ENCODE data around the gene ATF7IP. TPM values are rescaled to one million over a fixed set of nuclear protein-coding genes. Genes with fewer than 3 reads are reported as not detected.

ATF7IP gene
- polyA plus RNA-seq, 3 donors, result 16.6 to 51.7 (median 19.2) TPM

DNA sequence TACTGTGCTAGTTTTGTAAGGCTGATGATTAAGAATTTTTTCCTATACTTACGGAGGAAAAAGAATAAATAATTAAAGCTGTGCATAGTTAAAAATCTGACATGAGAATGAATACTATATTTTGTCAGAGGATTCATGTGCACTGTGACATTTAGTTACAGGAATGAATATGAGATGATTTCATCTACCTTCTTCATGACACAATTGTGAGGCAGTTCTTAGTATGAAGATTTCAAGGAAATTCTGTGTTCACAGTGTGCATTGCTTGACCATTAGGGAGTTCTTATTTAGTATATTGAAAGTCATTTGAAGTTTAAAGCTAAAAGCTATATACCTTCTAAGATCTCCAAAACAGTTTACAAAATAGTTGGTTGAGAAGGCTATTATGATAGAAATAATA, 70.1 kb downstream of the ATF7IP start:
- Mint-ChIP-seq H3K27me3 (ENCODE audit: low read depth in 3 of 3) (peaks cover 0 to 1% (median 0%) of the 10 kb centered on the region in 3 donors), H3K9me3 (peaks cover 0 to 4% (median 0%) of the 10 kb centered on the region in 7 donors), H3K4me1 (no peaks in the 10 kb centered on the region), H3K27ac (no peak overlapping the region), H3K4me3 (no peak overlapping the region), H3K36me3 (peaks cover 54 to 69% of the 10 kb centered on the region in 2 donors)
- intact Hi-C loops (cut with micrococcal nuclease), result no loop called here
- H3K9me3 ChIP-seq (replicated peaks in 1 of 2; ENCODE audit: control insufficient read depth in 1 of 2, insufficient read depth in 1 of 2, low read length in 2 of 2), result no peaks in the 10 kb centered on the region
- H3K36me3 ChIP-seq (replicated peaks in 1 of 2; ENCODE audit: control insufficient read depth in 1 of 2, insufficient read depth in 2 of 2, low read length in 2 of 2), result peaks cover 66 to 79% of the 10 kb centered on the region in 2 donors
- H2AFZ ChIP-seq (ENCODE audit: insufficient read depth, low read depth, low read length, poor library complexity, severe bottlenecking), result no peak overlapping the region
- no peak overlapping the region for H3K9ac ChIP-seq (ENCODE audit: insufficient read depth, low read length, poor library complexity, severe bottlenecking)
- H3K27me3 ChIP-seq (ENCODE audit: control insufficient read depth in 2 of 2, insufficient read depth in 2 of 2, low read length in 2 of 2), result no peaks in the 10 kb centered on the region
- no peak overlapping the region for H3K4me2 ChIP-seq (replicated peaks; ENCODE audit: extremely low read depth, low read length, poor library complexity, severe bottlenecking)
- no peaks in the 10 kb centered on the region for H3K4me1 ChIP-seq (ENCODE audit: control insufficient read depth in 1 of 2, insufficient read depth in 2 of 2, low read length in 2 of 2)
- no peak overlapping the region for H3K4me3 ChIP-seq (replicated peaks in 1 of 3; ENCODE audit: low read depth in 2 of 3, low read length in 3 of 3)
- no CpG with 5 or more reads among the region's 1 CpG for WGBS (ENCODE audit: insufficient coverage)
- no peak overlapping the region for H3K27ac ChIP-seq (ENCODE audit: low read depth in 1 of 2, low read length in 2 of 2)
- H3K79me2 ChIP-seq (ENCODE audit: insufficient read depth, low read length), result peaks cover 49% of the 10 kb centered on the region
- peaks cover 55% of the 10 kb centered on the region for H4K20me1 ChIP-seq (ENCODE audit: insufficient read depth, low read length)
- no peak for DNase-seq
- TF ChIP-seq, protein P1, sequence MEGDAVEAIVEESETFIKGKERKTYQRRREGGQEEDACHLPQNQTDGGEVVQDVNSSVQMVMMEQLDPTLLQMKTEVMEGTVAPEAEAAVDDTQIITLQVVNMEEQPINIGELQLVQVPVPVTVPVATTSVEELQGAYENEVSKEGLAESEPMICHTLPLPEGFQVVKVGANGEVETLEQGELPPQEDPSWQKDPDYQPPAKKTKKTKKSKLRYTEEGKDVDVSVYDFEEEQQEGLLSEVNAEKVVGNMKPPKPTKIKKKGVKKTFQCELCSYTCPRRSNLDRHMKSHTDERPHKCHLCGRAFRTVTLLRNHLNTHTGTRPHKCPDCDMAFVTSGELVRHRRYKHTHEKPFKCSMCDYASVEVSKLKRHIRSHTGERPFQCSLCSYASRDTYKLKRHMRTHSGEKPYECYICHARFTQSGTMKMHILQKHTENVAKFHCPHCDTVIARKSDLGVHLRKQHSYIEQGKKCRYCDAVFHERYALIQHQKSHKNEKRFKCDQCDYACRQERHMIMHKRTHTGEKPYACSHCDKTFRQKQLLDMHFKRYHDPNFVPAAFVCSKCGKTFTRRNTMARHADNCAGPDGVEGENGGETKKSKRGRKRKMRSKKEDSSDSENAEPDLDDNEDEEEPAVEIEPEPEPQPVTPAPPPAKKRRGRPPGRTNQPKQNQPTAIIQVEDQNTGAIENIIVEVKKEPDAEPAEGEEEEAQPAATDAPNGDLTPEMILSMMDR (IDR thresholded peaks at IDR 0.05), result no peak

DNA sequence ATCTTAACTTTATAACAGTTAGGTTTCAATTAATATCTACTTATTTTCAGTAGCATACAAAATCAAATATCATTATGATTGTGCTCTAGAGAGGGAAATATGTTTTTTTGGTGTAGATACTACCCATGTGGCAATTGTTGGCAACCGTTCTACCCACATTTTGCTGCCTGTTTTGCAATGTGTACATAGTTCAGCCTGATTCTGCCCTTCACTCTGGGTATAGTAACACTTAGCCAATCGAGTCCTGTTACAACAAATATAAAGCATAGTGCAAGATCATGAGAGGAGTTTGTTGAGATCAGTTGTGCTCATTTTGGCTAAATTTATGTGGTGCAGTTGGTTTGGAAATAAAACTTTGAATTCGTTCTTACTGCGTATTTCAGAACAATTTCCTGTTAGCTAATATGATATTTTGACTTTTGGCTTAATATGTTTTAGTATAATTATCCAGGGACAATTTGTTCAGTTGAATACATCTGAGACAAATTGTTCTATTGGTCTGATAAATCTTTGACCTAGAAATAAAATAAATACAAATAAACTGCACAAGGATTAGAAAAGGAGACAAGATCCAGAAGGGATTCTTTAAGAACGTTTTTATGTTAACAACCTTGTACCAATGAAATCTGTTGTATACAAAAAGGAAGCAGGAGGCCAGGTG, 76.9 kb downstream of the ATF7IP start:
- no peak overlapping the region for H3K9ac ChIP-seq (ENCODE audit: insufficient read depth, low read length, poor library complexity, severe bottlenecking)
- intact Hi-C loops (cut with micrococcal nuclease), result no loop called here
- H3K36me3 ChIP-seq (replicated peaks in 1 of 2; ENCODE audit: control insufficient read depth in 1 of 2, insufficient read depth in 2 of 2, low read length in 2 of 2), result peaks cover 59 to 82% of the 10 kb centered on the region in 2 donors
- H3K27ac ChIP-seq (ENCODE audit: low read depth in 1 of 2, low read length in 2 of 2), result peak overlapping the region in 1 of 2 donors; percentile 52
- H3K4me1 Mint-ChIP-seq, result peaks cover 22% of the 10 kb centered on the region
- no peak for DNase-seq
- H3K27me3 Mint-ChIP-seq (ENCODE audit: low read depth in 3 of 3), result no peaks in the 10 kb centered on the region
- TF ChIP-seq, protein P1 (IDR thresholded peaks at IDR 0.05), result no peak
- H3K9me3 Mint-ChIP-seq, result peaks cover 0 to 7% (median 3%) of the 10 kb centered on the region in 7 donors
- H3K4me3 ChIP-seq (replicated peaks in 1 of 3; ENCODE audit: low read depth in 2 of 3, low read length in 3 of 3), result no peak overlapping the region
- no peak overlapping the region for H3K4me2 ChIP-seq (replicated peaks; ENCODE audit: extremely low read depth, low read length, poor library complexity, severe bottlenecking)
- 50% methylated on average over 2 of the region's 5 CpGs for WGBS (ENCODE audit: insufficient coverage)
- no peaks in the 10 kb centered on the region for H3K9me3 ChIP-seq (replicated peaks in 1 of 2; ENCODE audit: control insufficient read depth in 1 of 2, insufficient read depth in 1 of 2, low read length in 2 of 2)
- peaks cover 55 to 73% of the 10 kb centered on the region in 2 donors for H3K36me3 Mint-ChIP-seq
- no peaks in the 10 kb centered on the region for H3K27me3 ChIP-seq (ENCODE audit: control insufficient read depth in 2 of 2, insufficient read depth in 2 of 2, low read length in 2 of 2)
- no peak overlapping the region for H2AFZ ChIP-seq (ENCODE audit: insufficient read depth, low read depth, low read length, poor library complexity, severe bottlenecking)
- no peak overlapping the region for H3K4me3 Mint-ChIP-seq
- H4K20me1 ChIP-seq (ENCODE audit: insufficient read depth, low read length), result peaks cover 23% of the 10 kb centered on the region
- H3K4me1 ChIP-seq (ENCODE audit: control insufficient read depth in 1 of 2, insufficient read depth in 2 of 2, low read length in 2 of 2), result peaks cover 6 to 22% of the 10 kb centered on the region in 2 donors
- H3K79me2 ChIP-seq (ENCODE audit: insufficient read depth, low read length), result peaks cover 38% of the 10 kb centered on the region
- H3K27ac Mint-ChIP-seq, result peak overlapping the region in 6 of 7 donors; percentile 8 to 89 (median 61)
